Measurements from ENCODE around the gene CCDC102A.
A peak's percentile ranks its signal among the peaks of the same experiment; 100 is the strongest.

Gene CCDC102A

DNA sequence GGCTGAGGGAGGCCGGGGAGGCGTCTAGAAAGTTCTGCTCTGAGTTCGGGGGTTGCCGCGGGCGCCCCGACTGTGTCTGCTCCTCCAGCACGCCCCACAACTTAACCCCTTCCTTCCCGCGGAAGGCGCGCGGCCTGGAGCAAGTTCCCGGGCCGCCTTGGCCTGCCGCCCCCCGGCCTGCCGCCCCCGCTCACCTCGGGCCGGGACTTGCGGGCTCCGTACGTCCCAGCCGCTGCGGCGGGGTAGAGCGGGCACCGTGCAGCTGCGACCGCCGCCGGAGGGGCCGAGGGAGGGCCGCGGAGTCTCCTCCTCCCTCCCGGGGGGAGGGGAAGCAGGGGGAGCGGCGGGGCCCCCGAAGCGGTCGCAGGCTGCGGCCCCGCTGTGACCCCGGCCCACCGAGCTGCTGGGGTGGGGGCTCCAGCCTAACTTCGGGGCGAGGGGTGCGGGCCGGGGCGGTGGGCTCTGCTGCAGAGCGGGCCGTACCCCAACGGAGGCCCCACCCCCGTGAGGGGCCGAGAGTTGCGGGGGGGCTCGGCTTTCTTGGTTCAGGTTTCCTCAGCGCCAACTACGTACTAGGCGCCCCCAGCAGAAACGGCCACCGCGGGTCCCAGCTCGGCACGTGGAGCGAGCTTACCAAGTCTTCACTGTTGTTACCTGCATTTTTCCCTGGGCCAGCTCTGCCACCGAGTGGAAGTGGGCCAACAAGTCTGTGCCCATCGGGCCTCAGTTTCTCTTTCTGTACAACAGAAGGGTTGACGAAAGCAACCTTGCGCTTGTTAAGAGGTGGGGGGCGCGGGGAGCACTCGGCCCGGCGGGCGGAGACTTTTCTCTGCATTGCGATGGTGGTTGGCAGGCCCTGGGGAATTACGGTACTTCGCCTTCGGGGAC is at the start of gene CCDC102A:
TSS of gene CCDC102A (minus strand) at position 266 of the 888 bp plus-strand sequence. CDS start 7,394 bp downstream, outside the sequence.
- 0 out of 2 replicates have a peak, but pooled peaks have one; percentile 47 for TF ChIP-seq EGR1 (IDR thresholded peaks at IDR 0.05)
- no peak for TF ChIP-seq RAD21 (IDR thresholded peaks at IDR 0.05; ENCODE audit: low read depth)
- no peak for TF ChIP-seq TCF12 (IDR thresholded peaks at IDR 0.05; ENCODE audit: low read depth)
- TF ChIP-seq FOXM1 (IDR thresholded peaks at IDR 0.05; ENCODE audit: borderline replicate concordance, low read depth) = no peak
- TF ChIP-seq NFIC (IDR thresholded peaks at IDR 0.05) = no peak
- peak; percentile 40; the same call in 1 of the 2 replicates for TF ChIP-seq MAX (IDR thresholded peaks at IDR 0.05)
- TF ChIP-seq TAF1 (IDR thresholded peaks at IDR 0.05; ENCODE audit: low read depth) = peak; percentile 18; the same call in 1 of the 2 replicates
- no peak for TF ChIP-seq CEBPB (IDR thresholded peaks at IDR 0.05)
- no peak for TF ChIP-seq EP300 (IDR thresholded peaks at IDR 0.05; ENCODE audit: borderline replicate concordance)
- TF ChIP-seq, protein P1, sequence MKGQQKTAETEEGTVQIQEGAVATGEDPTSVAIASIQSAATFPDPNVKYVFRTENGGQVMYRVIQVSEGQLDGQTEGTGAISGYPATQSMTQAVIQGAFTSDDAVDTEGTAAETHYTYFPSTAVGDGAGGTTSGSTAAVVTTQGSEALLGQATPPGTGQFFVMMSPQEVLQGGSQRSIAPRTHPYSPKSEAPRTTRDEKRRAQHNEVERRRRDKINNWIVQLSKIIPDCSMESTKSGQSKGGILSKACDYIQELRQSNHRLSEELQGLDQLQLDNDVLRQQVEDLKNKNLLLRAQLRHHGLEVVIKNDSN (IDR thresholded peaks at IDR 0.05) = peak; percentile 29; the same call in 1 of the 2 replicates
- TF ChIP-seq ZBTB7A (IDR thresholded peaks at IDR 0.05; ENCODE audit: low read depth) = peak; percentile 80; the same call in 1 of the 2 replicates
- no peak for TF ChIP-seq YY1 (IDR thresholded peaks at IDR 0.05; ENCODE audit: low read depth)

DNA sequence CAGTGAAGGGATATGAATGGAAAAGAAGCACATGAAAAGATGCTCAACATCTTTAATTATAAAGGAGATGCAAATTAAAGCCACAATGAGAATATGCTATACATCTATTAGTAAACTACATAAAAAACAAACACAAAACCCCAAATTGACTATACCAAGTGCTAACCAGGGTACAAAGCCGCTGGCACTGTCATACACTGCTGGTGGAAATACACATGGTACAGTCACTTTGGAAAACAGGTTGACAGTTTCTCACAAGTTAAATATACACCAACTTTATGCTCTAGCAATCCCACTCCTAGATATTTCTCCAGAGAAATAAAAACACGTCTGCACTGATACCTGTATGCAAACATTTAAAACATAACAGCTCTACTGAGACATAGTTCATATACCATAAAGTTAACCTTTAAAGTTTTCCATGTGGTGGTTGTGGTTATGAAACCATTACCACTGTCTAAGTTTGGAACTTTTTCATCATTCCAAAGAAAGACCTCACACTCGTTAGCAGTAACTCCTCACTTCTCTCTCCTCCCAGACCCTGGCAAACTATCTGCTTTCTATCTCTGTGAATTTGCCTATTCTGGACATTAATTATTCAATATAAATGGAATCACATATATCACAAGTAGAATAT is 48.8 kb upstream of the CCDC102A start:
- TF ChIP-seq, protein P2, sequence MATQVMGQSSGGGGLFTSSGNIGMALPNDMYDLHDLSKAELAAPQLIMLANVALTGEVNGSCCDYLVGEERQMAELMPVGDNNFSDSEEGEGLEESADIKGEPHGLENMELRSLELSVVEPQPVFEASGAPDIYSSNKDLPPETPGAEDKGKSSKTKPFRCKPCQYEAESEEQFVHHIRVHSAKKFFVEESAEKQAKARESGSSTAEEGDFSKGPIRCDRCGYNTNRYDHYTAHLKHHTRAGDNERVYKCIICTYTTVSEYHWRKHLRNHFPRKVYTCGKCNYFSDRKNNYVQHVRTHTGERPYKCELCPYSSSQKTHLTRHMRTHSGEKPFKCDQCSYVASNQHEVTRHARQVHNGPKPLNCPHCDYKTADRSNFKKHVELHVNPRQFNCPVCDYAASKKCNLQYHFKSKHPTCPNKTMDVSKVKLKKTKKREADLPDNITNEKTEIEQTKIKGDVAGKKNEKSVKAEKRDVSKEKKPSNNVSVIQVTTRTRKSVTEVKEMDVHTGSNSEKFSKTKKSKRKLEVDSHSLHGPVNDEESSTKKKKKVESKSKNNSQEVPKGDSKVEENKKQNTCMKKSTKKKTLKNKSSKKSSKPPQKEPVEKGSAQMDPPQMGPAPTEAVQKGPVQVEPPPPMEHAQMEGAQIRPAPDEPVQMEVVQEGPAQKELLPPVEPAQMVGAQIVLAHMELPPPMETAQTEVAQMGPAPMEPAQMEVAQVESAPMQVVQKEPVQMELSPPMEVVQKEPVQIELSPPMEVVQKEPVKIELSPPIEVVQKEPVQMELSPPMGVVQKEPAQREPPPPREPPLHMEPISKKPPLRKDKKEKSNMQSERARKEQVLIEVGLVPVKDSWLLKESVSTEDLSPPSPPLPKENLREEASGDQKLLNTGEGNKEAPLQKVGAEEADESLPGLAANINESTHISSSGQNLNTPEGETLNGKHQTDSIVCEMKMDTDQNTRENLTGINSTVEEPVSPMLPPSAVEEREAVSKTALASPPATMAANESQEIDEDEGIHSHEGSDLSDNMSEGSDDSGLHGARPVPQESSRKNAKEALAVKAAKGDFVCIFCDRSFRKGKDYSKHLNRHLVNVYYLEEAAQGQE (IDR thresholded peaks at IDR 0.05; ENCODE audit: low read depth) = no peak
- TF ChIP-seq ZBTB7A (IDR thresholded peaks at IDR 0.05; ENCODE audit: low read depth) = no peak
- no peak for TF ChIP-seq TAF1 (IDR thresholded peaks at IDR 0.05; ENCODE audit: low read depth)
- TF ChIP-seq MAX (IDR thresholded peaks at IDR 0.05) = no peak
- TF ChIP-seq YY1 (IDR thresholded peaks at IDR 0.05; ENCODE audit: low read depth) = no peak
- no peak for TF ChIP-seq TCF12 (IDR thresholded peaks at IDR 0.05; ENCODE audit: low read depth)
- TF ChIP-seq CEBPB (IDR thresholded peaks at IDR 0.05) = no peak
- TF ChIP-seq RAD21 (IDR thresholded peaks at IDR 0.05; ENCODE audit: low read depth) = no peak
- TF ChIP-seq CREB1 (IDR thresholded peaks at IDR 0.05; ENCODE audit: low read depth) = no peak

DNA sequence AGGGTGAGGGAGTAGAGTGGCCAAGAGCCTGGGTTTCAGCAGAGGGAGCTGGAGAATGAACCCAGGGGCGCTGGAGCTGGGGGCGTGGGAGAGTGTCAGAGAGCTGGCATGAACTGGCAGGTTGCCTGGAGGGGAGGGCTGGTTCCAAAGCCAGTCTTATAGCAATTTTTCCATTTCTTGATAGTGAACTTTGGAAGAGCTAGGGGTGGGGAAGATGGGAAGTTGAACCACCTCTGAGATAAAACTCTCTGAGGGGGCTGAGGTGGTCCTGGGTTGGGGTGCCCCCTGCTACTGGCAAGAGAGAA is 42.9 kb upstream of the CCDC102A start:
- TF ChIP-seq YY1 (IDR thresholded peaks at IDR 0.05; ENCODE audit: low read depth) = no peak
- TF ChIP-seq FOXM1 (IDR thresholded peaks at IDR 0.05; ENCODE audit: borderline replicate concordance, low read depth) = no peak
- no peak for TF ChIP-seq TCF12 (IDR thresholded peaks at IDR 0.05; ENCODE audit: low read depth)
- TF ChIP-seq, protein P2 (IDR thresholded peaks at IDR 0.05; ENCODE audit: low read depth) = no peak
- no peak for TF ChIP-seq TEAD4 (IDR thresholded peaks at IDR 0.05)

DNA sequence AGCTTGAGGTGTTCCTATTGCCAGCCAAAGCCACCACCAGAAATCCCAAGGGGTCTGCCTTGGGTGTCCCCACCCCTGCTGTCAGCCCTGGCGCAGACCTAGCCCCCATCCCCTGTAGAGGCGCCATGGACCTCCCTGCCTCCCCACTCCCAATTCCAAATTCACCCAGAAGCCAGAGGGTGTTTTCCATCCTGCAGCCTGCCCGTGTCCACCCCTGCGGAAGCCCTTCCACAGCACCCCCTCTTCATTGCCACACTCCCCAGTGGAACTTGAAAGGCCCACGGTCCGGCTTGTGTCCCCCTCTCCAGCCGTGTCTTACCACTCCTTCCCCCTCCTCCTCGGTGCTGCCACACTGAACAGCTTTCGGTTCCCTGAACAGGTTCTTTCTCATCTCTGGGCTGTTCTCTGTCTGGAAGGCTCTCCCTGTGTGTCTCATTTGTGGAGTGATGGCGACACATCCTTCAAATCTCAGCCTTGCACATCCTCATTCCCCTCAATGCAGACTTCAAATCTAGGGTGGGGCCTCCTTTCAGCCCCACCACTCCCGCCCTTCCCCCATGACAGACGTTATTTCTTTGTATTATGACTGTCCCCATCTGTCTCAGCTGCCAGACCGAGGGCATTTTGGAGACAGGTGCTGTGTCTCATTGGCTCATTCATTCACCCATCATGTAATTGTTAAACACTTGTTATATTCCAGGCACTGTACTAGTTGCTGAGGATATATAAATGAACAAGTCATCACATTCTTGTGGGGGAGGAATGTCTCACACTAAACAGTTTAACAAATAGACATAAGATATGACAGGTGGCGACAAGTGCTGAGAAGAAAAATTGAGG is 42.4 kb upstream of the CCDC102A start:
- TF ChIP-seq, protein P2 (IDR thresholded peaks at IDR 0.05; ENCODE audit: low read depth) = no peak
- TF ChIP-seq ZBTB7A (IDR thresholded peaks at IDR 0.05; ENCODE audit: low read depth) = no peak
- TF ChIP-seq YY1 (IDR thresholded peaks at IDR 0.05; ENCODE audit: low read depth) = no peak
- TF ChIP-seq MAX (IDR thresholded peaks at IDR 0.05) = no peak
- TF ChIP-seq EGR1 (IDR thresholded peaks at IDR 0.05) = no peak
- TF ChIP-seq TCF12 (IDR thresholded peaks at IDR 0.05; ENCODE audit: low read depth) = no peak
- no peak for TF ChIP-seq CREB1 (IDR thresholded peaks at IDR 0.05; ENCODE audit: low read depth)
- no peak for TF ChIP-seq FOXM1 (IDR thresholded peaks at IDR 0.05; ENCODE audit: borderline replicate concordance, low read depth)
- TF ChIP-seq NFIC (IDR thresholded peaks at IDR 0.05) = no peak
- TF ChIP-seq TEAD4 (IDR thresholded peaks at IDR 0.05) = no peak
- no peak for TF ChIP-seq RAD21 (IDR thresholded peaks at IDR 0.05; ENCODE audit: low read depth)
- TF ChIP-seq, protein P1 (IDR thresholded peaks at IDR 0.05) = no peak
- TF ChIP-seq EP300 (IDR thresholded peaks at IDR 0.05; ENCODE audit: borderline replicate concordance) = no peak
- no peak for TF ChIP-seq CEBPB (IDR thresholded peaks at IDR 0.05)
